NCI-H1092 treated with DMSO at 0.1 percent for 48 hours (cell line): ENCODE measurements around the gene OTUB1.

Experiments
- DNase-seq: peaks from one replicate; lab custom pipeline; 2025; lab: John Stamatoyannopoulos, UW

OTUB1 gene

DNA sequence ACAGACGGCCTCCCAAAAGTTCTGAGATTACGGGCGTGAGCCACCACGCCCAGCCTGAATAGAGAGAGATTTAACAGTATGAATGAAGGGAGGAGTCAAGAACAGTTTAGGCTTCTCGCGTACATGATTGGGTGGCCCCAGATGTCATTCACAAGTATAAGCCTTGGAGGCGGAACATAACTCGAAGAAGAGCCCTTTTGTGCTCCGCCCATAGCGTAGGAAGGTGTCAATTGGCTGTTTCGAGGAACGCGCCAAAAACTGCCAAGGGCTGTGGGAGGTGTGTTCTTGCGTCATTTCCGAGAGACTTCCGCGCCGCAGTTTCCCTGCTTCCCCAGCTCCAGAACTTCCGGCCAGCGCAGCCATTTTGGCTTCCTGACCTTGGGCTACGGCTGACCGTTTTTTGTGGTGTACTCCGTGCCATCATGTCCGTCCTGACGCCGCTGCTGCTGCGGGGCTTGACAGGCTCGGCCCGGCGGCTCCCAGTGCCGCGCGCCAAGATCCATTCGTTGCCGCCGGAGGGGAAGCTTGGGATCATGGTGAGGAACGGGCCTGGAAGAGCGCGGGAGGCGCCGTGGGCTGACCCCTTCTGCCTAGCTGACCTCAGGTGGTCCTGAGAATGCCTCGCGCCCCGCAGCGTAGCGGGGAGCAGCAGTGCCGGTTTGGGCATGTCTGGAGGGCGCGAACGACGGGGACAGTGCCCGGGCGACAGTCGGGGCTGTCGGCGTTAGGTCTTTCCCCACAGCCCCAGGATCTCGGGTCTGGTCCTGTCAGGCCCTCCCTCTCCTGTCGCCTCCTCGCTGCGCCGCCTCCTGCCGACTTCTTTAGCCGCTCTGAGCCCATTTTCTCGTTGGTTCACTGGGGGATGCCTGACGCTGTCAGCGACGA is 11.7 kb upstream of the OTUB1 start, which contains the start of gene COX8A:
Gene COX8A (plus strand): TSS at position 362 of the 885 bp plus-strand sequence. CDS start 61 bp downstream, at position 423.
- peak; percentile 100 for DNase-seq

DNA sequence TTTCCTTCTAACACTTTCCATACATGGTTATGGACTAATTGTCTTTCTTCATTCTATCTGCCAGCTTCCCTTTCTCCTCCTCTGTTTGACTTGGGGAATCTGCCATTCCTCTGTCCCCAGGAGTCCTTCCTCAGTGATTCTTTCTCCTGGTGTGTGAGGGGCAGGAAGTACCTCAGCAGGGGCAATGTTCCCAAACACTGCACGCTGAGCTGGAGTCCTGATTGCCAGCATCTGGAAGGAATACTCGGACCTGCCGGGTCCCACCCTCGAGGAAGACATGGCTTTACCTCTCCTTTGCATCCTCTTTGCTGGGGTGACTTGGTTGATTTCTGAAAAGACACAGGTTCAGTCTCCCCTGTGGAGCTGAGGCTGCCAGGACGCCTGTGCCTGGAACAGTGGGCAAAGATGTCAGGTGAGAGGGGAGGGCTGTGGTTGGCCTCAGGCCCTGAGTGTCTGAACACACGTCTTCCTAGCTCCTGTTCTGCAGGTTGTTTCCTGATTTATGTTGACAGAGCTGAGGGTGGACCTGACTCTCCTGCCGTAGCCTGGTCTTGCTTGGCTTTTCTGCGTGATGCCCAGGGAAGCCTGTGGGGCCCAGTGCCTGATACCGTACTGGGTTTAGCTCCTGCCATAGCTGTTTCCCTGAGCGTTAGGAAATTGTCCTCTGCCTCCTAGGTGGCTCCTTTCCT is 7.5 kb upstream of the OTUB1 start:
- DNase-seq: no peak

DNA sequence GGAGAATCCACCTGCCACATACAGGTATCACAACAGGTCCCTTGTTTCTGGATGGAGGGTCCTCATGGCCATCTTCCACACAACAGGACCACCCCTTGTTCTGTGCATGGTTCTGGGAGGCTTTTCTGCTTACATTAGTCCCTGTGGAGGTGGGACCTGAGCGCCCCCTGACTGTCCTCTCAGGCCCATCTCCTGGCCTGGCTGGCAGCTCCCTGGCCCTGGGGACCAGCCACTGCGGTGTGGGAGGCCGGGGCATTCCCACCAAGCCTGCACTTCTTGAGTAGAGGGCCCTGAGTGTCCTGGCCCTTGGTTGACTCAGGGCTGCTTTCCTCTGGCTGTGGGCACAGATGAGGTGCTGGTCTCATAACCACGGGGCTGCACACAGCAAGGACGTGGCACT is 6.8 kb upstream of the OTUB1 start:
- no peak for DNase-seq

DNA sequence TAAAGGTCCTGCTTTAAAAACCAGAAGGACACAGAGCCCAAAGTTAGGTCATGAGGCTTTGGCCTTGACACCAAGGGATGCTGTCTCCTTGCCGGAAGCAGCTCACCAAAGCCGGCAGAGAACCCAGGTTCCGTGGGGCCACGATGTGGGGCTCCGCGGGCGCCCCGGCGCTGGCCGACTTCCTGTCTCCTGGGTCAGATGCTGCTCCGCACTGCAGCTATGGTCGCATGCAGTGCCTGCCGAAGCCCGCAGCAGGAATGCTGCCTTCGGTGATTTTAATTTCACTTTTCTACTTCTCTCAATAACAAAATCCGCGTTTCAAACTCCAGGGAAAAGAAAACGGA is 454 bp upstream of the OTUB1 start:
- DNase-seq: no peak

DNA sequence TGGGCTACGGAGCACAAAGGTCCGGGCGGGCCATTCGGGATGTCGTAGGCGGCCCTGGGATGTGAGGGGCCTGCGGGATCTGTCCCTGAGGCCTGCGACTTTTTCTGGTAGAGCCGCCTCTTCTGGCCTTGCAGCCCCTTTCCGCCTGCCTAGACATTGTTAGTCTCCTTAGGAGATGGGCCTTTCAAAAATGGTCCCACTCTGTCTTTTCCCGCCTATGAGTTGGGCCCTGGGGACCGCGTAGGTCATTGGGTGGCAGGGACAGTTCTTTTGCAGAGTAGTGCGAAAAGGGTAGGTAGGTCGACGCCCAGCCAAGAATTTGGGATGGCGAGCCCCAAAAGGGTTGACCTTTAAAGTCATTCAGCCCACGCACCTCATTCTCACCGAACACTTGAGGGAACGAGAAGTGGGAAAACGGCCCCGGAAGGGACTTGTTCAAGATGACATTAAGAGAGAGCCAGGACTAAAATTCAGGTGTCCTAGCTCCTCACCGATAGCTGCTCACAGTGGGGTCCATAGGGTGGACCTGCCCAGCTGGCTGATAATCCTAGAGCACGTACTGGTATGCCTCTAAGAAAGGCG is 785 bp downstream of the OTUB1 start:
- DNase-seq: no peak

DNA sequence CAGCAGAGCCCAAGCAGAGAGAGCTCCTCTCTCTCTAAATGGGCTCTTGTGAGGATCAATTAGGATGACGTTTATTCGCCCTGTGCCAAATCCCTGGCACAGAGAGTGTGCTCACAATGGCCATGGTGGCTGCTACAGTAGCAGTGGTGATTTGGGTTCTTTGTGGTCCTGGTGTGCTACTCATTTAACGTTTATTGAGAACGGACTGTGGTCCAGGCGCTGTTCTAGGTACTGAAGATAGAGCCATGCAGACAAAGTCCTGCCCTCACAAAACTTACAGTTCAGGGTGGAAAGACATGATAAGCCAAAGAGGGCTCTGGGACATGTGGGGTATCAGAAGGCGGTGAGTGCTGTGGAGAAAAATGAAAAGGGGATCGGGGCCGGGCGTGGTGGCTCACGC is 5.3 kb downstream of the OTUB1 start:
- DNase-seq: no peak

DNA sequence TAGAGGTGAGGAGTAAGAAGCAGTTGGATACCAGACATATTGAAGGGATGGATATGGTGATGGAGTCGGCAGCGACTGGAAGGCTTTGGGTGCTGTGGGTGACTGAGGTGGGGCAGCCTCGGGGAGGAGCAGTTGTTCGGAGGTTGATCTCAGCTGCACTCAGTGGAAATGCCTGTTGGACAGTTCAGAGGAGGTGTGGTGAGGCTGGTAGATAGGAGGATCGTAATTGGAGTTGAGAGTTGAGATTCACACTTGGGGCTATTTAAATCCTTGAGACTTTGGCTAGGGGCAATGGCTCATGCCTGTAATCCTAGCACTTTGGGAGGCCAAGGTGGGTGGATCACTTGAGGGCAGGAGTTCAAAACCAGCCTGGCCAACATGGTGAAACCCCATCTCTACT is 6.9 kb downstream of the OTUB1 start:
- no peak for DNase-seq

DNA sequence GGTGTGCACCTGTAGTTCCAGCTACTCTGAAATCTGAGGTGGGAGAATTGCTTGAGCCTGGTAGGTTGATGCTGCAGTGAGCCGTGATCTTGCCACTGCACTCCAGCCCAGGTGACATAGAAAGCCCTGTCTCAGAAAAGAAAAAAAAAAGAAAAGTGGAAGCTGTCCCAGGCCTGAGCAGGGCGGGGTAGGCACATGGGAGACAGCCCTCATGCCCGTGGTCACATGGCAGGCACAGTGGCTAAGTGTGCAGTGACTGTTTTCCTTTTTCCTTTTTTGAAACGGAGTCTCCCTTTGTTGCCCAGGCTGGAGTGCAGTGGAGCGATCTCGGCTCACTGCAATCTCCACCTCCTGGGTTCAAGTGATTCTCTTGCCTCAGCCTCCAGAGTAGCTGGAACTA is 7.8 kb downstream of the OTUB1 start:
- DNase-seq: no peak

DNA sequence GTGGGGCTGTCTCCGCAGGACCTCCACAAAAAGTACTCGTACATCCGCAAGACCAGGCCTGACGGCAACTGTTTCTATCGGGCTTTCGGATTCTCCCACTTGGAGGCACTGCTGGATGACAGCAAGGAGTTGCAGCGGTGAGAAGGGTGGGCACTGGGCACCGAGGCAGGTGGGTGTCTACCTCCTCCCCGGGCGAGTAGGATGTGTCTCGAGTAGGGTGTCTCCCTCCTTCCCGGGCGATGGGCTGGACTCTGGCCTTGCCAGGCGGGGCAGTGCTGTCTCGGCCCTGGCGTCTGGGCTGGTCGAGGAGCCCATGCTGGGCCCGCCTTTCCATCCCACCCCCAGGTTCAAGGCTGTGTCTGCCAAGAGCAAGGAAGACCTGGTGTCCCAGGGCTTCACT is 10.3 kb downstream of the OTUB1 start:
- no peak for DNase-seq

DNA sequence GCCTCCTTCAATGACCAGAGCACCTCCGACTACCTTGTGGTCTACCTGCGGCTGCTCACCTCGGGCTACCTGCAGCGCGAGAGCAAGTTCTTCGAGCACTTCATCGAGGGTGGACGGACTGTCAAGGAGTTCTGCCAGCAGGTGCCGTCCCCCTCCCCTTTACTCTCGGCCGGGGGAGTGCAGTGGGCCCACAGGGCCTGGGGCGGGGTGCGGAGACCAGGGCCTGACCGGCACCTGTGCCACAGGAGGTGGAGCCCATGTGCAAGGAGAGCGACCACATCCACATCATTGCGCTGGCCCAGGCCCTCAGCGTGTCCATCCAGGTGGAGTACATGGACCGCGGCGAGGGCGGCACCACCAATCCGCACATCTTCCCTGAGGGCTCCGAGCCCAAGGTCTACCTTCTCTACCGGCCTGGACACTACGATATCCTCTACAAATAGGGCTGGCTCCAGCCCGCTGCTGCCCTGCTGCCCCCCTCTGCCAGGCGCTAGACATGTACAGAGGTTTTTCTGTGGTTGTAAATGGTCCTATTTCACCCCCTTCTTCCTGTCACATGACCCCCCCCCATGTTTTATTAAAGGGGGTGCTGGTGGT is 11.0 kb downstream of the OTUB1 start:
- DNase-seq: no peak

DNA sequence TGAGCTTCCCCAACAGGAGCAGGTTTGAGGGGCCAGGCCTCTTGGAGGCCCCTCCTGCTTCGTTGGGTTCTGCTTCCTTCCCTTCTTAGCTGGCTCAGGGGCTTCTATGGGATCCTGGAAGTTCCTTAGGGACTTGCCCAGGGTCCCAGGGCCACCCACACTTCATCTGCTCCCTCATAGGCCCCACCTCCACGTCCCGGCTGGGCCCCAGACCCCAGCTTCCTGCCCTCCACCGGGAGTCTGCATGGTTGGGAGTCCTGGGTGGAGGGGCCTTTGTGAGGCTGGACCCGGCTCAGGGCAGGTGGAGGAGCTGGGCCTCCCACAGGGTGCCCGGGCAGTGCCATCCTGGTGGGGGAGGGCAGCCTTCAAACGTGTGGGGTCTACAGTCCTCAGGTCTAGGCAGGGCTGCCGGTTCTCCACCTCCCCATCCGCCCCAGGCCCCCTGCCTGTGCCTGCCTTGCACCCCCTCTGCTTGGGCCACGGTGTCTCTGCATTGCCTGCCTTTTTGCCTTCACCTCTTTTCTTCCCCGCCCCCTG is 11.6 kb downstream of the OTUB1 start:
- no peak for DNase-seq

DNA sequence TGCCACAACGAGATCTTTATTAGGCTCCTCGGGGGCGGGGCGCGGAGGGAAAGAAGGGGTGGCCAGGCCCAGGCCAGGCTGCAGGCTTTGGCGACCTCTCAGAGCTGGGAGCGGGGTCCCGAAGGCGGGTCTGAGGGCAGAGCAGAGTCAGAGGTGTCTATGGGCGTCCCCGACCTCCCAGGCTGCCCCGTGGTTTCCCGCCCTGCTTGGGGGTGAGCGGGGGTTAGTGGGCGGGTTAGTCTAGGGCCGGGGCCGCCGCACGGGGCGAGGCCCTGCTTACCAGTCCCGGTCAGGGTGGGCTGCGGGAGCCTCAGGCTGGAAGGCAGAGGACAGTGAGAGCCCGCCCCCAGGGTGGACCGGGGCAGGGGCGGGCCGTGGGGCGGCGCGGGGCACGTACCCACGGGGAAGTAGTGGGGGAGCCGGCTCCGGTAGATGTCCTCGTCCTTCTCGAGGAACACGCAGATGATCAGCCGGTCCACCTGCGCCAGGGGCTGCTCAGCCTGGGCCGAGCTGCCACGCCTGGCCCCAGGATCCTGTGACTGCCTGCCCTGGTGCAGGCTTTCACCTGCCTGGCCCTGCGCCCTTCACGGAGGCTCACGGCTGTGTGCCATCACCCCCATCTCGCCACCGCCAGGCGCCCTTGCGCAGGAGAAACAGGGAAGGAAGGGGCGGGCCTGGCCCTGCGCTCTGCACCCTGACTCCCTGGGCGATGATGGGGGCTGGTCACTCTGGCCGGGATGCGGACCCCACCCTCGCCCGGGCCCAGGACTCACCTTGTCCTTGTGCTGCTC is 12.5 kb downstream of the OTUB1 start:
- DNase-seq: no peak

DNA sequence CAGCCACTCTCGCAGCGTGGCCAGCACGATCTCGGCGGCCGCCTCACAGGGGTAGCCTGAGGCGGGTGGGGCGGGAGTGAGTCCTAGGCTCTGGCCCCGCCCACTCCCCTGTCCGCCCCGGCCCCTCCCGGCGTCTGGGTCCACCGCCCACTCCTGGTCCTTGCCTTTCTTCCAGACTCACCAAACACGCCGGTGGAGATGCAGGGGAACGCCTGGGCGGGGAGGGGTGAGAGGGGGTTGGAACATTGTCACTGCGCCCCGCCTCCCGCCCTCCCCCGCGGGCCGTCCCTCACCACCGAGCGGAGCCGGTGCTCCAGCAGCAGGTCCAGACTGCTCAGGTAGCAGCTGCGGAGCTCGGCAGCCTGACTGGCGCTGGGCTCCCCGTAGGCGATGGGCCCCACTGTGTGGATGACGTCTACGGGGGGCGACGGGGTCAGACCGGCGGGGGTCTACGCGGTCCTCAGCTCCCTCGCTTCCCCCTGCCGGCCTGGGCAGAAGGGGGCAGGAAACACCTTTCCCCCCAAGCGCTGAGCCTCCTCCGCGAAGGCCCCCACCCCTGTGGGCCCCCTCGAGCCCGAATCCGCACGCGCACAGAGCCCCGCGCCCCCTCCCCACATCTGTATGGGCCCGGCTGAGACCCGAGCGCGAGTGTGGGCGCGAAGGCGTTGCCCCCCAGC is 13.2 kb downstream of the OTUB1 start:
- DNase-seq: no peak

DNA sequence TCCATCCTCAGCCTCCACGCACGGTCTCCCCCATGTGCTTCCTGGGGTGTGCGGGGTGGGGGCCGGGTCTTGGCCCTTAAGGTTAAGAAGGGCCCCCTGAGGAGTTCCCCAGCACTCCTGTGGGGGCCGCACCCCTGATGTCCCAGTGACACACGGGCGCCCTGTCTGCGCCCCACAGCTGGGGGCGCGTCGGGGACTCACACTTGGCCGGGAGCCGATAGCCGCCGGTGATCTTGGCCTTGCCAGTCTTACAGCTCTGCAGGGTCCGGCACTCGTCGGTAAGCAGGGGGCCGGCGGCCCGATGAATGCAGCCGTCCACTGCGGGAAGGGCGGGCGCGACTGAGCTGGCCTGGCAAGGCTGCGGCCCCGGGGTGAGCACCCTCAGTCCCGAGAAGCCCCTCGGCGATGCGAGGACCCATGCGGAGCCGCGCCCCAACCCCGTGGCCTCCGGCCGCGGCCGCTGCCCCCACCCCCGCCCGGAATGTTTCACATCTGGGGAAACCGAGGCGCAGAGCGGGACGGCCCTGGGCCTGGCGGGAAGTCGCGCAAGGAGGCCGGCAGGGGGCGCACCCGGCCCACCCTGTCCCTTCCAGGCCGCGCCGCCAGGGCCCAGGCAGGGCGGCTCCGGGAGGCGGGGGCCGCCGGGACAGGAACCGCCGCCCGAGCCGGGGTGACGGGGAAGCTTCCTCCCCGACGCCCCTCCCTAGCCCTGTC is 13.9 kb downstream of the OTUB1 start:
- no peak for DNase-seq

DNA sequence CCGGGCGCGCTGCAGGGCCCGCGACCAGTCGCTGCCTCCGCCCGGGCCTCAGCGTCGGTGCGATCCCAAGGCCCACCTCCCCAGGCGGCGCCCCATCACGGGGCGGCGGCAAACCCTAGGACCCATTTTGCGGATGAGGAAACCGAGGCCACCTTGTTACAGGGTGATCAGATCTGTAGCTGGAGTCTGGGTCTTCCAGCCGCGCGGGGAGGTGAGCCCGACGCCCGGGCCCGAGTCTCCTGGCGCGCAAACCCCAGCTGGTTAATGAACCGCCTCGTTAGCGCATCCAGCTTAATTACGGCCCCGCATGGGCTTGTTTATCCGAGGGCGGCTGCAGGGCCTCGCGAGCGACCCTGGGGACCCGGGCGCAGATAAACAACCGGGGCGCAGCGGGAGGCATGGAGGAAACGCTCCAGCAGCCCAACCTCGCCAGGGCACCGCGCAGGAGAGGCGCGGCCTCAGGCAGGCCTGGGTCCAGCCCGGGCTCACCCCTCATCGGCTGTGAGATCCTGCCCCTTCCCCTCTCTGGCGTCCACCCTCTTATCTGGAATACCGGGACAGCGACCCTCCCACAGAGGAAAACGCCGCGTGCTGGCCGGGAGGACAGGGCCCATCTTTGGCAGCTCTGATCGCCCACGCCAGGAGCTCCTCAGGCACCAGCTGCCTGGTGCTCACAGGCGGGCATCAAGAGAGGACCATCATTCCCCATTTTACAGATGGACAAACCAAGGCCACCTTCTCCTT is 14.7 kb downstream of the OTUB1 start:
- DNase-seq: no peak

DNA sequence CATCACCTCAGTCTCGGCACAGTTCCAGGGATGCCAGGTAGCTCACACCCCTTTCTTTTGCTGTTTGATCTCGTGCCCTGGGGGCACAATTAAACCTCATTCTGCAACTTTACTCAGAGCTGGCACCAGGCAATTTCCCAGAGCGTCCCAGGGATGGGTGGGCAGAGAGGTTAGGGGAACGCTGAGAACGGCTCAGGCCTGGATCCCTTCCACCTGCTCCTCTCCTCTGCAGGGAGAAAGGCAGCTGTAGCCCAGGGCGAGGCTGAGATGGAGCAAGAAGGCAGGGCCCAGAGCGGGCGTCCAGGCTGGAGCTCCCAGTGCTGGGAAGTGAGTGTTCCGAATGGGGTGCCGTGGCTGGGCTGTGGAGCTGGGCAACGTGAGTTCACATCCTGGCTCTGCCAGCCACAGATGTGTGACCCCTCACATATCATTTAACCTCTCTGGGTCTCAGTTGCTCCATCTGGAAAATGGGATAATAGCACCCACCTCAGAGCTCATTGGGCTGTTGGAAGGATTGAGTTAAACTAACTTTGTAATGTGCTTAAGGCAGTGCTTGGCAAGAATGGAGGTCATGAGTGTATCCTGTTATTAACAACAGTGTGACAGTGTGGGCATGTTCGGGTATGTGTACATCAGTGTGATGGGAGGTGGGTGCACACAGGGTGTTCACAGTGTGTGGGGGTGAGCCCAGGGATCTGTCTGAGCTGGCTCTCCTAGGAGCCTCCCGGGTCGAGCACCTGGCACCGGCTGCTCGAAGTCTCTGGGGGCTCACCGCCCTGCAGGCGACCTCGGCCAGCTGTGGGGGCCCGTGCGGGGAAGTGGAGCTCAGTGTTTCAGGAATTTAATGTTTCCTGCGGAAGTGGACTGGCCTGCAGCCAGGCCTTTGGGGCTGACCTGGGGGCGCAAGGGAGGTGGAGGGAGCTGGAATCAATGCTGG is 15.5 kb downstream of the OTUB1 start:
- DNase-seq: peak; percentile 30

DNA sequence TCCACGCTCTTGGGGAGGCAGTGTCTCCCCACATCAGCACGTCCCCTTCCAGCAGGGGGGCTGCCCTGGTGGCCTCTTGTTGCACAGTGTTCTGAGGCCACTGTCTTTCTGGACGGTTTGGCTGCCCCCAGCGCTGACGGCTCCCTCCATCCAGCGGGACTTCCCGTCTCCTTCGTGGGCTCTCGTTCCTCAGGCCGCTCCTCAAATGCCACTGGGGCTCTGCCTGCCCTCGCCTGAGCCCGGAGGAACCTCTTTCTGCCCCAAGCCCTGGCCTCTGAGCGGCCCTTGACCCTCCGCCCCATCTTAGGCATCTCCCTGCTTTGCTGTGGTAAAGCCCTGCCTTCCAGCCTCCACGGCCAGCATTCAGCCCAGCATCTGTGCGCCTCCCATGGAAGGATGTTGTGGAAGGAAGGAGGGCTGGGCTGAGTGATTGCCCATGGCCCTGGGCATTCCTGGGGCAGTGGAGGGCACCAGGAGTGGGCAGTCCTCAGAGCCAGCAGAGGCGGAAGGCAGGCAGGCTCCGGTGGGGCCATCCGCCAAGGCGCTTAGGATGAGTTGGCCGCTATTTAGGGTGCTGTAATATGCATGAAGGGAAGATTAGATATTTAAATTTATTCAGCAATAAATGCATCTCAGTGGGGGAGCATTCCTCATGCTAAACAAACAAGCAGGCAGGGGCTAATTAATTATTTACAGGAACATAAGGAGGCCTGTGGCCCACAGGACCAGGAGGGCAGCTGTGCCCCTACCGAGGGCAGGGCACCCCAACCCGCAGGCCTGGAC is 17.8 kb downstream of the OTUB1 start:
- DNase-seq: no peak

DNA sequence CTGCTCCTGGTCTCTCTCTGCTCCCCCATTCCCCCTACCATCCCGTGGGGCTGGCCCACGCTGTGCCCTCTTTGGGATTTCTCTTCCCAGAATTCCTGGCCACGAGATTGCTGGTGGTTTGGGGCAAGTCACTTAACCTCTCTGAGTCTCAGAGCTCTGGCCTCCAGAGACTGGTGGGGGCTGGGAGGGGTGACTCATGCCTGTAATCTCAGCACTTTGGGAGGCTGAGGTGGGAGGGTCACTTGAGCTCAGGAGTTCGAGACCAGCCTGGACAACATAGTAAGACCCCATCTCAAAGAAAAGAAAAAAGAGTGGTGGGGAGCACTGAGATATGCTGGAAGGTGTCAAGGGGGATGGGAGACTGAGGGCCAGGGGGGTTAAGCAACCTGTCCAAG is 18.3 kb downstream of the OTUB1 start:
- DNase-seq: no peak
